Measurements from ENCODE around the gene MCTP1.

DNA sequence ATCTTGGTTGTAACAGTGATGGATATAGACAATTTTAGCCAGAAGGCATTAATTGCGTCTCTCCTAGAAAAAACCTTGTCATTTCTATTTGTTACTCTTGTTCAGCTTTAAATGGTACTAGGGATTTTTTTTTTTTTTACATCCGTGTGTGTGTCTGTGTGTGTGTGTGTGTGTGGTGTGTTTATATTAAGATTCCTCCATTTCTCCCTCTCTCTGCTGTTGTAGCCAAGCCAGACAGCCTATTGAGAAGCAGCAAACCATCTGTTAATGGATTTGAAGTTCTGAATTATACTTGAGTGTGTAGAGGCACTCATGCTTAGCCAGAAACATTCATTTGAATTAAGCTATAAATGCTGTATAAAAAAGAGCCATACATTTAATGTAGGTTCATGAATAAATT is 594.1 kb downstream of the MCTP1 start:
- TF ChIP-seq EZH2 (IDR thresholded peaks at IDR 0.05; ENCODE audit: low read depth, low read length, severe bottlenecking) (no peak), BACH1 (IDR thresholded peaks at IDR 0.05; ENCODE audit: low read length) (no peak), CHD2 (IDR thresholded peaks at IDR 0.05; ENCODE audit: low read length) (no peak), EP300 (IDR thresholded peaks at IDR 0.05; ENCODE audit: borderline replicate concordance in 1 of 2, low read depth in 2 of 2, low read length in 2 of 2) (no peak), RBBP5 (IDR thresholded peaks at IDR 0.05; ENCODE audit: borderline replicate concordance, low read depth, low read length) (no peak), NRF1 (IDR thresholded peaks at IDR 0.05; ENCODE audit: low read depth, low read length) (no peak), ZNF274 (IDR thresholded peaks at IDR 0.05; ENCODE audit: borderline replicate concordance, extremely low read depth, low read length) (no peak), POLR2A (IDR thresholded peaks at IDR 0.05; ENCODE audit: control extremely low read depth in 1 of 2, low read depth in 2 of 2, low read length in 2 of 2) (no peak), FOSL1 (IDR thresholded peaks at IDR 0.05; ENCODE audit: insufficient read depth, low read depth, low read length) (no peak), GABPA (IDR thresholded peaks at IDR 0.05; ENCODE audit: borderline replicate concordance, insufficient read depth, low read length) (no peak)
- TF ChIP-seq, protein P1, sequence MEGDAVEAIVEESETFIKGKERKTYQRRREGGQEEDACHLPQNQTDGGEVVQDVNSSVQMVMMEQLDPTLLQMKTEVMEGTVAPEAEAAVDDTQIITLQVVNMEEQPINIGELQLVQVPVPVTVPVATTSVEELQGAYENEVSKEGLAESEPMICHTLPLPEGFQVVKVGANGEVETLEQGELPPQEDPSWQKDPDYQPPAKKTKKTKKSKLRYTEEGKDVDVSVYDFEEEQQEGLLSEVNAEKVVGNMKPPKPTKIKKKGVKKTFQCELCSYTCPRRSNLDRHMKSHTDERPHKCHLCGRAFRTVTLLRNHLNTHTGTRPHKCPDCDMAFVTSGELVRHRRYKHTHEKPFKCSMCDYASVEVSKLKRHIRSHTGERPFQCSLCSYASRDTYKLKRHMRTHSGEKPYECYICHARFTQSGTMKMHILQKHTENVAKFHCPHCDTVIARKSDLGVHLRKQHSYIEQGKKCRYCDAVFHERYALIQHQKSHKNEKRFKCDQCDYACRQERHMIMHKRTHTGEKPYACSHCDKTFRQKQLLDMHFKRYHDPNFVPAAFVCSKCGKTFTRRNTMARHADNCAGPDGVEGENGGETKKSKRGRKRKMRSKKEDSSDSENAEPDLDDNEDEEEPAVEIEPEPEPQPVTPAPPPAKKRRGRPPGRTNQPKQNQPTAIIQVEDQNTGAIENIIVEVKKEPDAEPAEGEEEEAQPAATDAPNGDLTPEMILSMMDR (IDR thresholded peaks at IDR 0.05; ENCODE audit: control extremely low read depth in 1 of 3, insufficient read depth in 1 of 3, low read depth in 1 of 3, low read length in 3 of 3): no peak

Data from H1 (cell line).